HT-29 (cell line): ENCODE measurements around the gene PDE1A. TPM values are rescaled to one million over a fixed set of nuclear protein-coding genes. Genes with fewer than 3 reads are reported as not detected.

Experiments
- DNase-seq: peaks from one replicate; pipeline ENCODE4 v3.0.0-alpha.2; 2015; ENCODE audit warnings: low spot score
- small RNA-seq: library from RNA; depleted of rRNA; stranded (forward); fragments of <200 nt; gene quantifications from one replicate; pipeline ENCODE3, GENCODE V24; 2014
- total RNA-seq: library from RNA; depleted of rRNA; stranded (reverse); fragments of >200 nt; shearing (Covaris generic); gene quantifications from 2 replicates; pipeline ENCODE4 v1.2.3, GENCODE V29; 2014

The PDE1A gene
- total RNA-seq, 1 experiment from 2014 or later, result not detected

GRCh38 chr2:182142062-182142461, 284.8 kb downstream of the PDE1A start:
- DNase-seq, result no peak

- no peak for DNase-seq
Measured at GRCh38 chr2:182134201-182134600, 292.6 kb downstream of the PDE1A start.

- DNase-seq, result no peak
Measured at GRCh38 chr2:182133195-182133891, 293.5 kb downstream of the PDE1A start.

- DNase-seq, result peak; percentile 41
Measured at GRCh38 chr2:182132605-182133004, 294.2 kb downstream of the PDE1A start.

- no peak for DNase-seq
Measured at GRCh38 chr2:182128821-182129707, 297.8 kb downstream of the PDE1A start.

GRCh38 chr2:182117196-182117595, 309.6 kb downstream of the PDE1A start:
- DNase-seq, result no peak

- DNase-seq, result no peak
Measured at GRCh38 chr2:182116774-182117173, 310.1 kb downstream of the PDE1A start.

- DNase-seq, result no peak
Measured at GRCh38 chr2:182115258-182115657, 311.6 kb downstream of the PDE1A start.

GRCh38 chr2:182113334-182113733, 313.5 kb downstream of the PDE1A start:
- DNase-seq, result no peak

- no peak for DNase-seq
Measured at GRCh38 chr2:182110347-182110746, 316.5 kb downstream of the PDE1A start.

- DNase-seq, result no peak
Measured at GRCh38 chr2:182103526-182103925, 323.3 kb downstream of the PDE1A start.

GRCh38 chr2:182101263-182101662, 325.6 kb downstream of the PDE1A start:
- peak; percentile 40 for DNase-seq

GRCh38 chr2:182098648-182099047, 328.2 kb downstream of the PDE1A start:
- DNase-seq, result no peak

- no peak for DNase-seq
Measured at GRCh38 chr2:182097571-182098164, 329.2 kb downstream of the PDE1A start.

- no peak for DNase-seq
Measured at GRCh38 chr2:182090486-182090885, 336.4 kb downstream of the PDE1A start.

Small RNA genes lying within 50 kb of the gene (small RNA-seq; reads per million reads assigned to genes)
- gene RN7SL267P, result not detected
